ENCODE results near the gene MYH10. TPM values are rescaled to one million over a fixed set of nuclear protein-coding genes. Genes with fewer than 3 reads are reported as not detected.
"Not testable (repeated sequence)": the region's sequence is repeated elsewhere in the genome, so short reads cannot be mapped to it uniquely, and the experiment has no call there.

The MYH10 gene
- total RNA-seq, 1 donor from 2014 or later: 122 TPM

DNA sequence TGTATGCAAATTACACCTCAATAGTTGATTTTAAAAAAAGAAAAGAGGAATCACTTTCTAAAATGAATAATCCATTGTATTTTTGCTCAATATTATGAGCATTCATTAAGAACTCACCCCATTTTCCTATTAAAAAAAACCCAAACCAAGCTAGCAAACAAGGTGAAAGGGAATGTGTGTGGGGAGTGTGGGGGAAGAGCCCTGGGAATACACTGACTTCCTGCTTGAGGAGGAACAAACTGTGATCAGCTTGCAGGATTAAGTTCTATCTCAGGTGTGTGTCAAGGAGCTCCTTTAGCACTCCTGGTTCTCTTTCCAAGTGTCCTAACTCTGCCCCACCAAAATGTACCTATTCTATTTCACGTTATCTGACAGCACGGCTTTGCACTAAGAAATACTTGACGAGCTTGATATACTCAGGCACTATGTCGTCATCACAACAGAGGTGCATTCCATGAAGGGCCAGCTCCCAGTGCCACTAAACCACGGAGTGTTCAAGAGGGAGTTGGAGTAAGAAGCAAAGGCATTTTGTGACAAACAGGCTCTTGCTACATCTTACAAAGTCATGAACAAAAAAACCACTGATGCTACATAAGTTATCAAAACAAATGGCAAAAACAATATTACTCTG is 73.2 kb downstream of the MYH10 start:
- no peak for DNase-seq (ENCODE audit: low read depth, low spot score)

DNA sequence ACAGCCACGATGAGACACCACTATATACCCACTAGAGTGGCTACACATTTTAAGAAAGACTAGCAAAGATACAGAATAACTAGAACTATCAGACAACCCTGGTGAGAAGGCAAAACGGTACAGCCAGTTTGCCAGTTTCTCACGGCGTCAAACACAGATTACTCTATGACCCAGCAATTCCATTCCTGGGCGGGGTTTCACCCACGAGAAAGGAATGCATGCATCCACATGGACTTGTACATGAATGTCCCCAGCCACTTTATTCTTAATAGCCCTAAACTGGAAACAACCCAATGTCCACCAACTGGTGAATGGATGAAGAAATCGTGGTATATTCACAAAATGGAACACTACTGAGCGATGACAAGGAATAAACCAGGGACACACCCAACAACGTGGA is 74.5 kb downstream of the MYH10 start:
- DNase-seq (ENCODE audit: low read depth, low spot score): no peak

- DNase-seq (ENCODE audit: low read depth, low spot score): no peak
Observed at GRCh38 chr17:8555062-8555461, 75.5 kb downstream of the MYH10 start.

GRCh38 chr17:8552577-8553320 is 77.8 kb downstream of the MYH10 start:
- DNase-seq (ENCODE audit: low read depth, low spot score): no peak

DNA sequence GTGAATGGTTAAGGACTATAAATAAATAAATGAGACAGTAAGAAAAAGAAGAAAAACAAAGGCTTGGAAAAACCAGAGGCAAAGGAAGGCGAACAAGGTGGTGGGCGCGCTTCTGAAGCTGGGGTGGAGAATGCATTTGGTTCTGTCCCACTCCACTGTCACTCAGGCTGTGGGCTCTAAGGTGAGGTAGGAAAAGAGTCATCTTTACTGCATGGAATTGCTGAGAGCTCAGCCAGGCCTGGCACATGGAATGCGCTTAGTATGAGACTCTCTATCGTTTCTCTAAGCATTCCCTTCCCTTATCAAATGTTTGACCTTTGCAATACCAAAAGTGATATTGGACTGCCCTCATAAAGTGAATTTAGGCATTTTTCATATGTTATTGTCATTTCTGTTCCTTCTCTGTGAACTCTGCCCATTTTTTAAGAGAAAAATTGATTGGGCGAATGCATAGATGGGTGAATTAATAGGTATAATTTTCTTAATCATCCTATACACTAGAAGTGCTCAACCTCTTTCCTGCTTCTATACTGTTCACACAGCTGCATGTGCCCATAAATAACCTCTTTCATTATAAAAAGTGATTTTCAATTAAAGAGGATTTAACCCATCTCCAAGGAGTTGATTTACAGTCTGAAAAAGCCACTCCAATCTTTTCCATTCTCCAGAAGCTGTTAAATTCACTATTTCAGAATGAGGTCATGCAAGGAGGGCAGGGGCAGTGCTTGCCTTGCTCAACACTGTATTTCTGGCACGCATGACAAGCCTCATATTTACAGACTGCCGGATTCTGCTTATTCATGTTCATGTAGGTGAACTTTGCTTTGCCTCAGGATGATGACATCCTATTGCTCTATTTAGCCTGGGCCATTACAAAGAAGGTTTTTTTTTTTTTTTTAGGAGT is 87.7 kb downstream of the MYH10 start:
- no peak for DNase-seq (ENCODE audit: low read depth, low spot score)

DNA sequence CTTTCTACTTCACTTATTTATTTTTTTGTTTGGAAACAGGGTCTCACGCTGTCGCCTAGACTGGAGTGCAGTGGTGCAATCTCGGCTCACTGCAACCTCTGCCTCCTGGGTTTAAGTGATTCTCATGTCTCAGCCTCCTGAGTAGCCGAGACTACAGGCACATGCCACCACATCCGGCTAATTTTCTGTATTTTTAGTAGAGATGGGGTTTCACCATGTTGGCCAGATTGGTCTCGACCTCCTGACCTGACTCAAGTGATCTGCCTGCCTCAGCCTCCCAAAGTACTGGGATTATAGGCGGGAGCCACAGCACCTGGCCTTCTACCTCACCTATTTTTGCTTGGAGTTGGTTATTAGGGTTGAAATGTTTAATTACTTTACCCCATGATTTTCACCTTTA is 90.5 kb downstream of the MYH10 start:
- DNase-seq (ENCODE audit: low read depth, low spot score): not testable (repeated sequence)

DNA sequence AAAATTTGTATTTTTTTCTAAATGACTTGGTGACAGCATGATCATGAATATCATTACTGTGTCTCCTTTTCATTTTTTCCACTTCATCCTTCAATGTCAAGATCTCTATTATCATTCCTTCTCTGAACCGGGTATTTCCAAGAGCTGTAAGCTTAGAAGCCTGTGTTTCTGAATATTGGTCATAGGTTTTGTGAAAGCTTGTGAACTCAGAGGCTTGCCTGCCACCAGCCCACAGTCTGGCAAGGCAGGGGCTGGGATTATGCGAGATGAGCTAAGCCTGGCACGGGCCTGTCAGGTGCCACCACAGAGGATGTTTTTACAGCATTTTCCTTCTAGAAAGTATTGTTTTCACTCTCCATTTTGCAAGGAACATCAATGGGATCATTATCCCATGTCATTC is 92.8 kb downstream of the MYH10 start:
- no peak for DNase-seq (ENCODE audit: low read depth, low spot score)

GRCh38 chr17:8534498-8535188 is 95.9 kb downstream of the MYH10 start:
- DNase-seq (ENCODE audit: low read depth, low spot score): no peak

- no peak for DNase-seq (ENCODE audit: low read depth, low spot score)
Observed at GRCh38 chr17:8532021-8532420, 98.5 kb downstream of the MYH10 start.

GRCh38 chr17:8522577-8522976 is 107.9 kb downstream of the MYH10 start:
- DNase-seq (ENCODE audit: low read depth, low spot score): no peak

- no peak for DNase-seq (ENCODE audit: low read depth, low spot score)
Observed at GRCh38 chr17:8520981-8521380, 109.5 kb downstream of the MYH10 start.

- DNase-seq (ENCODE audit: low read depth, low spot score): no peak
Observed at GRCh38 chr17:8518850-8519249, 111.7 kb downstream of the MYH10 start.

- DNase-seq (ENCODE audit: low read depth, low spot score): no peak
Observed at GRCh38 chr17:8518326-8518725, 112.2 kb downstream of the MYH10 start.

GRCh38 chr17:8514801-8515200 is 115.7 kb downstream of the MYH10 start:
- DNase-seq (ENCODE audit: low read depth, low spot score): no peak

GRCh38 chr17:8506145-8506544 is 124.4 kb downstream of the MYH10 start:
- no peak for DNase-seq (ENCODE audit: low read depth, low spot score)

- DNase-seq (ENCODE audit: low read depth, low spot score): no peak
Observed at GRCh38 chr17:8504460-8505207, 125.9 kb downstream of the MYH10 start.

GRCh38 chr17:8503807-8504206 is 126.7 kb downstream of the MYH10 start:
- DNase-seq (ENCODE audit: low read depth, low spot score): no peak

- DNase-seq (ENCODE audit: low read depth, low spot score): no peak
Observed at GRCh38 chr17:8503368-8503767, 127.2 kb downstream of the MYH10 start.

DNA sequence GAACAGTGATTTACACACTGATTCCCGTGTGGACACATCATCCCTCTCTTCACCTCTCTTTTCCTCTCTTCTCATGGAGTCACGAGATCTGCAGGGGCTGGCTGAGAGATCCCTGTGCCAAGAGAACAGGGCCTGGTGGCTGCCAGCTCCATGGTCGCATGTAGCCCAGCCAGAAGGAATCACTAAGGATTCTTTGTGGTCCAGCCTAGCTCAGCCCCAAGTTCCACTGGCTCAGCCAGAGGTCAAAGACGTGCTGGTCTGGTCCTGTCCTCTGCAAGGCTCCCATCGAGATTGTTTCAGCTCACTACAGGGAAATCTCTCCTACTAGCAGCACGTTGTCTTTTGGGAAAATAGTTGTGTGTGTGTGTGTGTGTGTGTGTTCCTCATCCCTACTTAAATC is 128.4 kb downstream of the MYH10 start:
- DNase-seq (ENCODE audit: low read depth, low spot score): no peak

- DNase-seq (ENCODE audit: low read depth, low spot score): no peak
Observed at GRCh38 chr17:8500609-8501008, 129.9 kb downstream of the MYH10 start.

- DNase-seq (ENCODE audit: low read depth, low spot score): no peak
Observed at GRCh38 chr17:8499614-8500013, 130.9 kb downstream of the MYH10 start.

Measured in pulmonary artery endothelial cell (primary cell).